DND-41 (cell line): ENCODE measurements around the gene FHIT.

ENCODE experiments used
- ATAC-seq: fragments of 200-7000 bp; cut with Tn5 transposase; 3 replicates; pipeline ENCODE4 v1.9.1; 2021; ENCODE audit warnings: low read depth; ENCODE audit not compliant: insufficient read depth
- DNase-seq: peaks from one replicate; pipeline ENCODE4 v3.0.0-alpha.2; 2020
- H2AFZ ChIP-seq: 2 replicates; pipeline ENCODE4 v1.6.0; 2012; ENCODE audit warnings: low read depth, low read length
- H3K27ac ChIP-seq: 2 replicates; pipeline ENCODE4 v1.5.1; 2012; ENCODE audit warnings: low read length, inconsistent platforms
- H3K27me3 ChIP-seq: fragments of 200-600 bp; sonication (generic); 2 replicates; pipeline ENCODE4 v1.6.0; 2012; ENCODE audit warnings: low read length, mild to moderate bottlenecking, inconsistent platforms; ENCODE audit not compliant: insufficient read depth, poor library complexity
- H3K36me3 ChIP-seq: 2 replicates; pipeline ENCODE4 v1.5.1; 2012; ENCODE audit warnings: low read length, inconsistent platforms; ENCODE audit not compliant: insufficient read depth
- H3K4me1 ChIP-seq: 2 replicates; pipeline ENCODE4 v1.5.1; 2012; ENCODE audit warnings: mild to moderate bottlenecking, low read length; ENCODE audit not compliant: insufficient read depth
- H3K4me2 ChIP-seq: 2 replicates; pipeline ENCODE4 v1.6.0; 2012; ENCODE audit warnings: mild to moderate bottlenecking, moderate library complexity, low read length, inconsistent platforms; ENCODE audit not compliant: insufficient read depth
- H3K4me3 ChIP-seq, 2 experiments: fragments of 200-600 bp in 1 of 2; shearing (Covaris generic) in 1 of 2; 2 replicates each; pipeline ENCODE4 v1.5.1; 2012 to 2016; ENCODE audit warnings: inconsistent platforms in 2 of 2, low read length in 2 of 2, mild to moderate bottlenecking in 2 of 2, low read depth in 1 of 2, moderate library complexity in 1 of 2
- H3K79me2 ChIP-seq: 2 replicates; pipeline ENCODE4 v1.6.0; 2012; ENCODE audit warnings: low read length, inconsistent platforms; ENCODE audit not compliant: insufficient read depth
- H3K9ac ChIP-seq: 2 replicates; pipeline ENCODE4 v1.6.0; 2012; ENCODE audit warnings: low read depth, mild to moderate bottlenecking, inconsistent platforms, low read length, moderate library complexity
- H3K9me3 ChIP-seq: 2 replicates; pipeline ENCODE4 v1.5.1; 2012; ENCODE audit warnings: low read length, moderate library complexity, mild to moderate bottlenecking, inconsistent platforms; ENCODE audit not compliant: insufficient read depth, severe bottlenecking
- H4K20me1 ChIP-seq: 2 replicates; pipeline ENCODE4 v1.6.0; 2012; ENCODE audit warnings: low read length; ENCODE audit not compliant: insufficient read depth
- CTCF ChIP-seq: IDR thresholded peaks from 2 replicates; pipeline ENCODE4 v1.5.1; 2012; ENCODE audit warnings: borderline replicate concordance, low read length, moderate library complexity, mild to moderate bottlenecking; ENCODE audit not compliant: poor library complexity, severe bottlenecking; ENCODE audit errors: extremely low read depth
- EZH2 ChIP-seq: IDR thresholded peaks from 3 replicates; pipeline ENCODE4 v1.6.1; 2012; ENCODE audit warnings: borderline replicate concordance, low read depth, mild to moderate bottlenecking, moderate library complexity, low read length, inconsistent platforms; ENCODE audit not compliant: severe bottlenecking

Gene FHIT

GRCh38 chr3:60202052-60202726 lies 1049.1 kb downstream of the FHIT start:
- Histone ChIP-seq H3K4me1 (no peaks in the 10 kb centered on the region), H4K20me1 (no peaks in the 10 kb centered on the region), H3K9me3 (no peaks in the 10 kb centered on the region), H3K9ac (no peak overlapping the region), H2AFZ (0 out of 2 replicates have a peak overlapping the region, but pooled peaks have one; percentile 17), H3K4me3 (no peak overlapping the region), H3K27me3 (no peaks in the 10 kb centered on the region), H3K36me3 (no peaks in the 10 kb centered on the region), H3K4me2 (no peak overlapping the region), H3K79me2 (no peaks in the 10 kb centered on the region), H3K27ac (no peak overlapping the region)
- TF ChIP-seq EZH2 (no peak), CTCF (peak; percentile 3)
- DNase-seq, result no peak
- ATAC-seq, result no peak

GRCh38 chr3:60199306-60199705 lies 1051.9 kb downstream of the FHIT start:
- Histone ChIP-seq H3K79me2 (no peaks in the 10 kb centered on the region), H4K20me1 (no peaks in the 10 kb centered on the region), H3K9ac (no peak overlapping the region), H3K27me3 (no peaks in the 10 kb centered on the region), H3K36me3 (no peaks in the 10 kb centered on the region), H2AFZ (no peak overlapping the region), H3K9me3 (no peaks in the 10 kb centered on the region), H3K4me1 (no peaks in the 10 kb centered on the region), H3K27ac (no peak overlapping the region), H3K4me3 (no peak overlapping the region), H3K4me2 (no peak overlapping the region)
- TF ChIP-seq CTCF (no peak), EZH2 (no peak)
- DNase-seq (no peak), ATAC-seq (no peak)

- Histone ChIP-seq H3K27ac (no peak overlapping the region), H3K9ac (no peak overlapping the region), H3K4me1 (no peaks in the 10 kb centered on the region), H2AFZ (no peak overlapping the region), H3K27me3 (no peaks in the 10 kb centered on the region), H3K4me2 (no peak overlapping the region), H3K79me2 (no peaks in the 10 kb centered on the region), H3K9me3 (no peaks in the 10 kb centered on the region), H4K20me1 (no peaks in the 10 kb centered on the region), H3K36me3 (no peaks in the 10 kb centered on the region), H3K4me3 (no peak overlapping the region)
- DNase-seq, result no peak
- ATAC-seq, result no peak
- TF ChIP-seq CTCF (no peak), EZH2 (no peak)
These were observed 1053.0 kb downstream of the FHIT start for GRCh38 chr3:60198179-60198720.
